Cerebellar cortex (tissue), 1 donor: ENCODE data around the gene GARIN5B.
"Not testable (repeated sequence)": the region's sequence is repeated elsewhere in the genome, so short reads cannot be mapped to it uniquely, and the experiment has no call there.

Source experiments
- DNase-seq: peaks from one replicate; pipeline ENCODE4 v3.0.0-alpha.2; 2015; ENCODE audit warnings: low spot score

Gene GARIN5B

GRCh38 chr19:55348317-55349034 is 14.6 kb downstream of the GARIN5B start:
- peak; percentile 58 for DNase-seq

- no peak for DNase-seq
These were observed 15.5 kb downstream of the GARIN5B start for GRCh38 chr19:55347442-55348009.

GRCh38 chr19:55346725-55347441 is 16.2 kb downstream of the GARIN5B start:
- DNase-seq, result peak; percentile 33

DNA sequence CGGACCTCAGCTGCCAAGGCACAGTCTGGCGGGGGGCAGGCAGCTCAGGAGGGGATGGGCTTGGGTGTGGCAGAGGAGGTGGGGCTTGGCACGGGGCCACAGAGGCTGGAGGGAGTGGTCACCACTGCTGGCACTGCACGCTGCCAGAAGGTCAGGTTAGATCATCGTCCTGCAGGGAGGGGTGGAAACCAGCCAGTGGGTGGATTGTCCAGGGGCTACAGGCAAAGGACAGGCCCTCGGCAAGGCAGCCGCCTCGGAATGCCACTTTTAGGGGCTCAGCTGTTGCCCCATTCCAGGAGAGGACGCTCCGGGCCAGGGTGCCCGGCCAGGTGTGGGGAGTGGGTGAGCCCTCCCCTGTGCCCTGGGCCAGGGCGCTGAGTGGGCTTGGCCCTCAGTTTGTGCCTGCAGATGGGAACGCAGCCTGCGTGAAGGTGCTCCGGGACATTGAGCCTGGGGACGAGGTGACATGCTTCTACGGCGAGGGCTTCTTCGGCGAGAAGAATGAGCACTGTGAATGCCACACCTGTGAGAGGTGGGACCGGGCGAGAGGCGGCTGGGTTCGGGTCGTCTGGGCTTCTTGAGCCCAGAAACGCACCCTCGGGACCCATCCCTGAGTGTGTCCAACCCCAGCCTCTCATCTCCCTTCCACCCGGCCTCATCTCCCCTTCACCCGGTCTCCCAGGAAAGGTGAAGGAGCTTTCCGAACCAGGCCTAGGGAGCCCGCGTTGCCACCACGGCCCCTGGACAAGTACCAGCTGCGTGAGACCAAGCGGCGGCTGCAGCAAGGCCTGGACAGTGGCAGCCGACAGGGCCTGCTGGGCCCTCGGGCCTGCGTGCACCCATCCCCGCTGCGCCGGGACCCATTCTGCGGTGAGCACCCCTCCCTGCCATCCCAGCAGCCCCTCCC is 17.0 kb downstream of the GARIN5B start:
- no peak for DNase-seq

GRCh38 chr19:55345101-55345817 is 17.8 kb downstream of the GARIN5B start:
- no peak for DNase-seq

- no peak for DNase-seq
These were observed 18.6 kb downstream of the GARIN5B start for GRCh38 chr19:55344444-55344843.

DNA sequence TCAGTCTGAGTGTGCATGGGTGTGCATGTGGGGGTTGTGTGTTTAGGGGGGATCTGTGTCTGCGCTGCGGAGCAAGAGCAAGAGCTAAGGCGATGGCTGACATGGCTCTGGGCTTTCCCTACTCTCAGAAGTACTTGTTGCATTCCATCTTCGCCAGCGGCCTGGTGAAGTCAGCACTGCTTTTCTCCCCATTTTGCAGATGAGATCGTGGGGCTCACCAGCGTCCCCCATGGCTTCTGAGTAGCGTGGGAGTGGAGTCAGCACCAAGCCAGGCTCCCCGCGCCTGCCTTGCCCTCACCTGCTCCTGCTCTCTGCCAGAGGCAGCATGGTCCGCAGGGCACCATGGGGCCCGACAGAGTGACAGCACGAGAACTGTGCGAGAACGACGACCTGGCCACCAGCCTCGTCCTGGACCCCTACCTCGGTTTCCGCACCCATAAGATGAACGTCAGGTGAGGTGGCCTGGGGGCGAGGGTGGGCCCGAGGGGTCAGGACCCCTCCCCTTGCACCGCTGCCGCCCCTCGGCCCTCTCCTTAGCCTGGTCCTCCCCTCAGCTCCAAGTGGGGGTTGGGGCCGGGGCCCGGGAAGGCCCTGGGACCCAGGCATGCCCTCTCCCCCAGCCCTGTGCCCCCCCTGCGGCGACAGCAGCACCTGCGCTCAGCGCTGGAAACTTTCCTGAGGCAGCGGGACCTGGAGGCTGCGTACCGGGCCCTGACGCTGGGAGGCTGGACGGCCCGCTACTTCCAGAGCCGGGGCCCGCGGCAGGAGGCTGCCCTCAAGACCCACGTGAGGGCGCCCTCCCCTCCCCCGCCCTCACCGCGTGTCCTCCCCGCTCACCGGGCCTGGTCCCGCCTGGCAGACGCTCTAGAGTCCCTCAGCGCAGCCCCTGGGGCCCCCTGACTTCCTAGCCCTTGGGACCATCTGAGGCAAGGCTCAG is 21.2 kb downstream of the GARIN5B start:
- DNase-seq, result no peak

- DNase-seq, result peak; percentile 58
These were observed 21.9 kb downstream of the GARIN5B start for GRCh38 chr19:55341171-55341588.

DNA sequence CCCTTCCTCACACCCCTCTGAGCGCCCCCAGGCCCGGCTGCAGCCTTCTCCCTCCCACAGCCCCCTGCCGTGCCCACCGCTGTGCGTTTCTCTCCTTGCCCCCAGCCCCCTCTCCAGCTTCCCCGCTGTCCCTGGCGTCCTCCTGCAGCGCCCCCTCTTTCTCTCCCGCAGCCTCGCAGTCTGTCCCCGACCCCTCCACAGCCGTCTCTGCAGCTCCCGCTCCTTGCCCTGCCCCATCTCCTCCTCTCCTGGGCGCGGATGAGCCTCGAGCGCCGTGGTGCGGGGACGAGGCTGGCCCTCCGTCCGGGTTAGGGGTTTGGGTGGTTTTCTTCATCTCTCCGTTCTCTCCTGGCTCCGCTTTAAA is 22.3 kb downstream of the GARIN5B start:
- no peak for DNase-seq

DNA sequence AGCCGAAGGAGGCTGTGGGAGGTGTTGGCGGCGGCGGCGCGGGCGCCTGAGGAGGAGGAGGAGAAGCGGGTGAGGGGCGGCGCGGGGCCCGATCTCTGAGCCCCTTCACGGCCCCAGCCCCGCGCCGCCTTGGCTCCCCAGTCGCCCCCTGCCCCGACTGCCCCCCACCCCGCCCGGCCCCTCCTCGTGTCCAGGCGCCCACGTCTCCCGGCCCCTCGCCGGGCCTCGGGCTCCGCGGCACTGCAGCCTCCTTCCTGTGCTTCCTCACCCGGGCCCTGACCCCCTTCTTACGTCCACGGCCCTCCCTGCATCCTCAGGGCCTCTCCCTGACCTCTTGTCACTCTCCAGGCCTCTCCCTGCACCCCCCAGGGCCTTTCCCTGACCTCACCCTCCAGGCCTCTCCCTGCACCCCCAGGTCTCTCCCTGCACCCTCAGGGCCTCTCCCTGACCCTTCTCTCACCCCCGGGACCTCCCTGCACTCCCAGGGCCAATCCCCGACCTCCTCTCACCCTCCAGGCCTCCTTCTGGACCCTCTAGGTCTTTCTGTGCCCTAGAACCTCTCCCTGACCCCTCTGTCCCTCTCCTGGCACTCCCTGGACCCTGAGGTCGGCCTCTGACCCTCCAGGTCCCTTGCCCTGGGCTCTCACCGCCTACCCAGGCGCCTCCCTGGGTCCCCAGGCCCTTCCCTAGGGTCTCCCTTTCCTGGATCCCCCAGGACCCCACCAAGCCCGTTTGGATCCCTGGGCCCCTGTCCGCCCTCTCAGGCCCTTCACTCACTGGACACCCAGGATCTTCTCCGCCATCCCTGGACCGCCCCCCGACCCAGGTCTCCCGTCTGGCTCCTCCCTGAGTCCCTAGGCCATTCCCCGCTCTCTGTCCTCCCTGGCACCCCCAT is 22.9 kb downstream of the GARIN5B start:
- DNase-seq, result no peak

GRCh38 chr19:55339105-55339888 is 23.8 kb downstream of the GARIN5B start, which contains the start of gene KMT5C:
Gene KMT5C (plus strand): TSS chr19:55339876. CDS start chr19:55341937, 2,061 bp downstream.
- peak; percentile 100 for DNase-seq

DNA sequence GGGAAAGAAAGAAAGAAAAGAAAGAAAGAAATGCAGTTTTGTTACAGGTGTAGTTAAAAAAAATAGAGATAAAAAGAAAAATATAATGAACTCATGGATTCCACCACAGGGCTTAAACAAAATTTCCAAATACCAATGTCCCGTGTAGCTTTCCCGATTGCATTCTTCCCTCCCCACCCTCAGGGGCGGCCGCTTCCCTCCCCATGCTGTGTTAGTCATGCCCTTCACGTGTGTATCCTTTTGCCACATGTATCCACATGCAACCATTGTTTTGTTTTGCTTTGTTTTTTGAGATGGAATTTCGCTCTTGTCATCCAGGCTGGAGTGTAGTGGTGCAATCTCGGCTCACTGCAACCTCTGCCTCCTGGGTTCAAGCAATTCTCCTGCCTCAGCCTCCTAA is 27.0 kb downstream of the GARIN5B start:
- no peak for DNase-seq

DNA sequence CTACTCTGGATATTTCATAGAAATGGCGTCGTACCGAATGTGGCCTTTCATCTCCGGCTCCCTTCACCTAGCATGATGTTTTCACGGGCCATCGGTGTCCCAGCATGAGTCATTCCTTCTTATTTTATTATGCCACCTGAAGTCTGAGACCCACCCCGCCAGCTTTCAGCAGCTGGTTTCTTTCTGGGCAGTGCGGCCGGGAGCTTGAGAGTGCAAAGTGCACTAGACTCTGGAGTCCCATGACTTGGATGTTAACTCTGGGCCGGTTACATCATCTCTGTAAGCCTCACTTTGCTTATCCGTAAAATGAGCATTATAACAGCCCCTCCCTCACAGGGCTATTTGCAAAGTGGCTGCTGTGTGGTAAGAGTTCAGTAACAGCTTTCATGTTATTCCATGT is 29.2 kb downstream of the GARIN5B start:
- DNase-seq, result no peak

DNA sequence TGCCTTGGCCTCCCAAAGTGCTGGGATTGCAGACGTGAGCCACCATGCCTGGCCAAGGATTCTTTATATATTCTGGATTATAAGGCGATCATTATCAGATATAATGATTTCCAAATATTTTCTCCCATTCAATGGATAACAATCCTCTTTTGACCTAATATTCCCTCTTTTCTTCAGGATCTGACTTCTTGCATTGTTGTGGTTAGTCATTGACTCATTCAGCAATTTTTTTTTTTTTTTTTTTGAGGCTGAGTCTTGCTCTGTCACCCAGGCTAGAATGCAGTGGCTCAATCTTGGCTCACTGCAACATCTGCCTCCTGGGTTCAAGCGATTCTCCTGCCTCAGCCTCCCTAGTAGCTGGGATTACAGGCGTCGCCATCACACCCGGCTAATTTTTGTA is 33.3 kb downstream of the GARIN5B start:
- not testable (repeated sequence) for DNase-seq

DNA sequence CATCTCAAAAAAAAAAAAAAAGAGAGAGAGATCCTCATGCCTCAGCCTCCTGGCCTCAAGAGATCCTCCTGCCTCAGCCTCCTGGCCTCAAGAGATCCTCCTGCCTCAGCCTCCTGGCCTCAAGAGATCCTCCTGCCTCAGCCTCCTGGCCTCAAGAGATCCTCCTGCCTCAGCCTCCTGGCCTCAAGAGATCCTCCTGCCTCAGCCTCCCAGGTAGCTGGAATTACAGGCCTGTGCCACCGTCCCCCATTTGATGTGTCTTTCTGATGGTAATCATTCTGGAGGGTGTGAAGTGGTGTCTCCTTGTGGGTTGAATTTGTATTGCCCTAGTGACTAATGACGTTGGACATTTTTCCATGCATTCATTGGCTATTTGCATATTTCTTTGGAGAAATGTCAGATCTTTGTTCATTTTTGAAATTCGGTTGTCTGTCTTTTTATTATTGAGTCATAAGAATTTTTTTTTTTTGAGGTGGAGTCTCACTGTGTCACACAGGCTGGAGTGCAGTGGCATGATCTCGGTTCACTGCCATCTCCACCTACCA is 34.2 kb downstream of the GARIN5B start:
- not testable (repeated sequence) for DNase-seq

- DNase-seq, result no peak
These were observed 37.9 kb downstream of the GARIN5B start, which contains the start of gene TMEM150B for GRCh38 chr19:55325172-55325571. Gene TMEM150B (minus strand): TSS chr19:55325341. CDS start chr19:55321036, 4,305 bp downstream.

GRCh38 chr19:55324662-55325061 is 38.4 kb downstream of the GARIN5B start:
- DNase-seq, result no peak
